NT2/D1 (cell line): ENCODE results near the gene PLA2R1.

Experiments used
- DNase-seq: peaks from one replicate; pipeline ENCODE4 v3.0.0-alpha.2; 2011; ENCODE audit warnings: low read depth, low spot score
- H3K27me3 ChIP-seq: 2 replicates; pipeline ENCODE4 v1.6.0; 2011; ENCODE audit warnings: mild to moderate bottlenecking; ENCODE audit not compliant: insufficient read length, insufficient read depth
- H3K36me3 ChIP-seq: 2 replicates; pipeline ENCODE4 v1.6.1; 2011; ENCODE audit warnings: mild to moderate bottlenecking, low read length, mixed read lengths; ENCODE audit not compliant: insufficient read depth, insufficient read length
- H3K4me1 ChIP-seq: 2 replicates; pipeline ENCODE4 v1.5.1; 2011; ENCODE audit not compliant: insufficient read depth, insufficient read length
- H3K4me3 ChIP-seq: 2 replicates; pipeline ENCODE4 v1.5.1; 2011; ENCODE audit warnings: low read depth; ENCODE audit not compliant: insufficient read length
- H3K9ac ChIP-seq: 2 replicates; pipeline ENCODE4 v1.6.0; 2011; ENCODE audit warnings: low read depth; ENCODE audit not compliant: insufficient read length
- H3K9me3 ChIP-seq: 2 replicates; pipeline ENCODE4 v1.5.1; 2011; ENCODE audit warnings: mild to moderate bottlenecking, low read length; ENCODE audit not compliant: insufficient read depth
- SUZ12 ChIP-seq: IDR thresholded peaks from 2 replicates; pipeline ENCODE4 v1.6.1; 2011; ENCODE audit not compliant: insufficient read length, insufficient read depth; ENCODE audit errors: extremely low read depth
- YY1 ChIP-seq: IDR thresholded peaks from 2 replicates; pipeline ENCODE4 v1.6.1; 2011; ENCODE audit not compliant: insufficient read length, insufficient read depth
- ZNF274 ChIP-seq: IDR thresholded peaks from 2 replicates; pipeline ENCODE4 v1.6.1; 2011; ENCODE audit warnings: mild to moderate bottlenecking, low read depth, low read length

PLA2R1 gene

DNA sequence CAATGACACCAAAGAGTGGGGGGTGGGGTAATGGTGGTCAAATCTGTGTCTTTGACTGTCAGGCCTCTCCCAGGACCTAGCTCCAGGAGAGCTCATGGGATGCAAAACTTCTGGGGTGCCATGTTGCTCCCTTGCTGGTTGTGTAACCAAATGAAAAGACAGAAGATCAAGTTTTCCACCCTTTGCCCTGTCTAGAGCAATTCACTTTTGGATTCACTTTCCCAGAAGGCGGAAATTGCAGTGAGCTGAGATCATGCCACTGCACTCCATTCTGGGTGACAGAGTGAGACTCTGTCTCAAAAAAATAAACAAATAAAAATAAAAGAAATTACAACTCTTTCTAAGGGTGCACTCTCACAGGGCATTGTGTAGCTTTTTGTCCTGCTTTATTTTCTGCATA lies 34.9 kb upstream of the PLA2R1 start:
- H3K36me3 ChIP-seq = no peaks in the 10 kb centered on the region
- H3K27me3 ChIP-seq = no peaks in the 10 kb centered on the region
- 0 out of 2 replicates have a peak, but pooled peaks cover 6% of the 10 kb centered on the region for H3K9me3 ChIP-seq
- no peak for TF ChIP-seq YY1
- TF ChIP-seq SUZ12 = no peak
- no peak for TF ChIP-seq ZNF274
- no peak overlapping the region for H3K4me3 ChIP-seq
- no peak for DNase-seq
- no peak overlapping the region for H3K9ac ChIP-seq
- H3K4me1 ChIP-seq = no peaks in the 10 kb centered on the region

DNA sequence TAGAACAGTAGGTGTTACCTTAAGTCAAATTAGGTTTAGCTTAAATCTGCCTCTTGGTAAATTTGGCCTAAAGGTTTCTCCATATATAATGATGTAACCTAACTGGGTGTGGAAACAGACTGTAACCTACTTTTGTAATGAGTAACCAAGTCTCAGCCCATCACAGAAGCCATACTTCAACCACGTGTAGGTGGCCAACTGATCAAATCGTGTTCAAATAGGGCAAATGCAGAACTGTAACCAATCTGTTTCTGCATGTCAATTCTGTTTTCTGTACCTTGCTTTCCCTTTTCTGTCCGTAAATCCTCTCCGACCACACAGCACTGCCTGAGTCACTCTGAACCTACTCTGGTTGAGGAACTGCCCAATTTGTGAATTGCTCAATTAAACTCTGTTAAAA lies 34.0 kb upstream of the PLA2R1 start:
- no peaks in the 10 kb centered on the region for H3K27me3 ChIP-seq
- H3K4me1 ChIP-seq = no peaks in the 10 kb centered on the region
- no peaks in the 10 kb centered on the region for H3K36me3 ChIP-seq
- TF ChIP-seq YY1 (no peak), SUZ12 (no peak), ZNF274 (no peak)
- H3K4me3 ChIP-seq = no peak overlapping the region
- 0 out of 2 replicates have a peak, but pooled peaks cover 6% of the 10 kb centered on the region for H3K9me3 ChIP-seq
- no peak overlapping the region for H3K9ac ChIP-seq
- DNase-seq = no peak

DNA sequence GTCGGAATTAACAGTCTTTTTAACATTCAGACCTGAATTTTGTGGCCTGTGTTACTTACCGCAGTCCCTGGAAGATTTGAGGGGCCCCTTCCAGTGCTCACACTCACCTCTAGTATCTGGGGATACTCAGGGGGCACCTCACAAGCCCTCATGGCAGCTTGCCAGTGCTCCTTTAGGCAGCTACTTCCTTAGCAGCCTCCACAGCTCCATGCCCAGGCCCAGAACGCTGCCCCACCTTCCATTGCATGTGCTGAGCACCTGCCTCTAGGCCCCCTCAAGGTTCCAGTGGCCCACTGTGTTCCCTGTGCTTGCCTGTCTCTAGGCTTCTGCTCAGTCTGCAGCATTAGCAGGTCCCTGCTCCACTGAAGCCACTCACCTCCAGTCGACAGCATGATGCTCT lies 30.0 kb upstream of the PLA2R1 start:
- DNase-seq = no peak

DNA sequence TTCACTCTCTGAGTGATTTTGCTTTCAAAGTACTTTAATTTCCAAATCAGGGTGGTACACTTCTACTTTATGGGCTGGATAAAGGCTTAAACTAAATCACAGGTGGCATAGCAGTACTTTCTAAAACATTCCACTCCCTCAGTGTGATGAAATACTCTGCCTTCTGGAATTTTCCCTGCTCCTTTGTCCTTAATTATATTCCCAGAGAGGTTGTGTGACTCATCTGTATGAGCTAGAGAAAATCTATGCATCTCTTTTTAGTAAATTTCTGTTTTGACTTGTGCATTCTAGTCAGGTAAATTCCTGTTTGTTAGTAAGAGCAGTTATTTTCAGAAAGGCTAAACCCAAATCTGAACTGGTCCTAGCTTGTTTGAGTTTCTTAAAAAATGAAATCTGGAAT lies 29.0 kb upstream of the PLA2R1 start:
- Histone ChIP-seq H3K36me3 (no peaks in the 10 kb centered on the region), H3K4me1 (no peaks in the 10 kb centered on the region), H3K4me3 (no peak overlapping the region), H3K27me3 (no peaks in the 10 kb centered on the region), H3K9me3 (peaks cover 52% of the 10 kb centered on the region), H3K9ac (no peak overlapping the region)
- TF ChIP-seq SUZ12 (no peak), ZNF274 (no peak), YY1 (no peak)
- DNase-seq = no peak

More for the DNA sequence above, 30.0 kb upstream of the PLA2R1 start:
- TF ChIP-seq SUZ12 = no peak
- TF ChIP-seq ZNF274 = no peak
- no peak for TF ChIP-seq YY1
- Histone ChIP-seq H3K4me3 (no peak overlapping the region), H3K27me3 (no peaks in the 10 kb centered on the region), H3K9ac (no peak overlapping the region), H3K36me3 (no peaks in the 10 kb centered on the region), H3K9me3 (peaks cover 43% of the 10 kb centered on the region), H3K4me1 (no peaks in the 10 kb centered on the region)

DNA sequence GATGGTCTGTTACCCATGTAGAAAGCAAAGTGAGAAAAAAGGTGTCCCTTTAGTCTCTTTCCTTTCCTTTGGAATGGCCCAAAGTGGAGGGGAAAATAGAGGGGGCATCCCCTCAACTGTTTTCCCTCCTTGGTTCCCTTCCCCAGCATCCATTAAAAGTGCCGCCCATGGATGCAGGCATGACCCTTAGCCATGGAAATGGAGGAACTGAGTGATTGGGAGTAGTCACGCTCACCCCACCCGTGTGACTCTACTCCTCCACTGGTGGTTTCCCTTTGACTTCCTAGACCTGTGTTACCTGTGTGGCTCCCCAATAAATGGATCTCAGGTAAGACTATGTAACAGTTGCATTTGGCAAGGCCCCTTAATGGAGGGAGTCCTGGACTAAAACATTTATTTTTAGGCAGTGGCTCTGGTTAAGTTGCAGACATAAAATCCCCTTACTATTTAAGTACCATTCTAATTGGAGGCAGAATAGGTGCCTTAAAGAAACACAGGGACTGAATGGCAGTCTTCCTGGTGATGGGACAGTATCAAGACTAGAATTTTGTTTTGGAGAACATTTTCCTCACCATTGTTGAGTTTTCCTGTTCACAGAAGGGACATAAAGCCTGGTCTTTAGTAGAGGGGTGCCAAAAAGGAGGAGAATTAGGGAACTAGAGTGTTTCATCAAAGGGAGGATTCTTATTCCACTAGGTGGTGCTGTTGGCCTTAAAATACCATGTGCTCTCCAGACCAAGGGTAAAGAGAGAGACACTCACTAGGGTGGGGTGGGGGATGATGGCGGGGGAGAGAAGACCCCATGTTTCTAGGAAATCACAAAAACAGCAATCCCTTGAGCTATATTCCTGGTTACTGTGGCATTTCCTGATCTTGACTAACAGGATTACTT lies 25.7 kb upstream of the PLA2R1 start:
- no peaks in the 10 kb centered on the region for H3K4me1 ChIP-seq
- no peak overlapping the region for H3K9ac ChIP-seq
- H3K36me3 ChIP-seq = no peaks in the 10 kb centered on the region
- DNase-seq = peak; percentile 23
- peaks cover 62% of the 10 kb centered on the region for H3K9me3 ChIP-seq
- no peaks in the 10 kb centered on the region for H3K27me3 ChIP-seq
- no peak overlapping the region for H3K4me3 ChIP-seq
- TF ChIP-seq SUZ12 (no peak), YY1 (no peak), ZNF274 (no peak)

DNA sequence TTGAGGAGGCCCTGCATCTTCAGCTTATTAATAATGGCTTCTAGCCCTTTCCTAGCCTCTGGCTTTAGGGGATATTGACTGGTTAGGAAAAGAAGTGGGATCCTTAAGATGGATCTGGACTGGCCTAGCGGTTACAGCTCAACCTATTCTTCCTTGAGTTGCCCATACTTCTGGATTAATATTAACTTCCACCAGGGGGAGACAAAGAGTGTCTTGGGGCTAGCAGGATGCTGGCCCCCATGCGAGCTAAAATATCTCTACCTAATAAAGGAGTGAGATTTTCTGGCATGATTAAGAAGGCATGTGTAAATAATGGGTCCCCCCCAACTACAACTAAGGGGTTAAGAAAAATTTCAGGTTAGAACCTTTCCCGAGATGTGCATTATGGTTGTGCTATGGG lies 23.2 kb upstream of the PLA2R1 start:
- Histone ChIP-seq H3K4me3 (no peak overlapping the region), H3K36me3 (no peaks in the 10 kb centered on the region), H3K4me1 (no peaks in the 10 kb centered on the region), H3K9ac (no peak overlapping the region), H3K9me3 (peaks cover 55% of the 10 kb centered on the region), H3K27me3 (no peaks in the 10 kb centered on the region)
- no peak for DNase-seq
- no peak for TF ChIP-seq ZNF274
- TF ChIP-seq SUZ12 = no peak
- no peak for TF ChIP-seq YY1

DNA sequence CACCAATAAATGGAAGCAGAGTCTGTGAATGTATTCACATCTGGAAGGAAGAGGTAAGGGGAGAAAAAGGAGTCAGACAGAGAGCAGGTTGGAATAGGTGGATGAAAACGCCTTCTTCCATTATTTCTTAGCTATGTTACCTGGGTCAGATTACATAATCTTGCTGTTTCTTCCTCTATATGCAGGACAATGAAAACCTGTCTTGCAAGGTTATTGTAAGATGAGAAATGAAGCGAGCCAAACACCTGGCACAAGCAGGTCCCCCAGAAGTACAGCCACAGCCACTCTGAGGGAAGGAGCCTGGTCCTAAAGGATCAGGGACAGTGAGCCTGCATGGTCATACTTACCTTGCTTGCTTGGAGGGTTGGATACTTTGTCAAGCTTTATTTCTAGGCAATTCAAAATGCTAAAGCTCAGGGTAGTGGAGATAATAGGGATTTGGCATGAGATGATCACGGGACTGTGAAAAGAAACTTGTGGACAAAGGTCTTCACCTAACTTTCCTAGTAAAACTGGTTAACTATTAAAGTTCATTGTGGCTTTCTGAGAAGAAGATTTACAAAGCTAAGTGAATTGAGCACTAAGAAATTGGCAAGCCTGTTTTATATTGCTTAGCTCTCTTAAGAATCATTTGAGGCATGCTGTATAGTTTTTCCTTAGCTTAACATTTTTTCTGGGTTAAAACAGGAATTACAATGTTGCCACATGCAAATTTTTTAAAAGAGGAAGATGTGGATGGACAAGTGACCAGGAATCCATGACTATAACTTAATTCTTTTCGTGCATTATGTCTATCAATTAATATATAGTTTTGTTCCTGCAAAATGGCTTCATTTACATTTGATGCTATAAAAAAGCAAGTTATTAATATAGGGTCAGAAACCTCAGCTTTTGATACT lies 15.7 kb upstream of the PLA2R1 start:
- Histone ChIP-seq H3K27me3 (no peaks in the 10 kb centered on the region), H3K4me3 (no peak overlapping the region), H3K4me1 (no peaks in the 10 kb centered on the region), H3K36me3 (no peaks in the 10 kb centered on the region), H3K9me3 (peaks cover 10% of the 10 kb centered on the region; the same call in 1 of the 2 replicates), H3K9ac (no peak overlapping the region)
- no peak for TF ChIP-seq YY1
- TF ChIP-seq SUZ12 = no peak
- no peak for TF ChIP-seq ZNF274
- DNase-seq = no peak
